ENCODE measurements around the gene B3GALT4.

Gene B3GALT4

DNA sequence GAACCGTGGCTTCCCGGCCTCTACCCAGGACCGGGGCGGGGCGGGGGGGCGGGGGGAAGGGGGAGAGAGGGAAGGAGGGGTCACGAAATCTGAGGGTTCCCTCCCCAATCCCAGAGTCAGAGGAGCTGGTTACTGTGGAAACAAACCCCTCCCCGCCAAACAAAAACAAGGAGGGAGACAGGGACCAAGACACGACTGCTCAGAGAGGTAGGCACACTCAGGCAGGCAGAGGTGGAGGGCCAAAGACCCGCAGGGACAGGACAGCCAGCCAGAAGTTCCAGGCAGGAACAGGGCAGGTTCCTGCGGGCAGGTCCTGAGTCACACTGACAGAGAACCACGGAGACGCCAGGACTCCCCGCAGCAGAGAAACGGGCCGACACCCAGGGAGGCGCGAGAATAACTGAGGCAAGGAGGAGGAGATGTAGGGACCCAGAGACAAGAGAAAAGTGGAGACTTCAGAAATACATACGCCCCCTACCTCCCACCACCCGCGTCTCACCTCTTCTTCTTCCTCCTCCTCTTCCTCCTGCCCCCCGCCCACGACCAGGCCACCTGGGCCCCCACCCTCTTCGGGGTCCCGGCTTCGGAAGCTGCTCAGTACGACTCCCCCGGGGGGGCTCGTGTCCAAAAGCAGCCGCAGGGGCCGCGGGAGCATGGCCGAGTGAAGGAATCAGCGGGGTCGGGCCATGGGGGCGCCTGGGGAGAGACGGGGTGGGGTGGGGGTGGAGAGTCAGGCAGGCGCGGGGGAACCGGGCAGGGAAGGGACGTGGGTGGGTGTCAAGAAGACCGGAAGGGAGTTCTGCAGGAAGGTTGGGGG lies 21.2 kb downstream of the B3GALT4 start (continued):
- TF ChIP-seq, protein P1, sequence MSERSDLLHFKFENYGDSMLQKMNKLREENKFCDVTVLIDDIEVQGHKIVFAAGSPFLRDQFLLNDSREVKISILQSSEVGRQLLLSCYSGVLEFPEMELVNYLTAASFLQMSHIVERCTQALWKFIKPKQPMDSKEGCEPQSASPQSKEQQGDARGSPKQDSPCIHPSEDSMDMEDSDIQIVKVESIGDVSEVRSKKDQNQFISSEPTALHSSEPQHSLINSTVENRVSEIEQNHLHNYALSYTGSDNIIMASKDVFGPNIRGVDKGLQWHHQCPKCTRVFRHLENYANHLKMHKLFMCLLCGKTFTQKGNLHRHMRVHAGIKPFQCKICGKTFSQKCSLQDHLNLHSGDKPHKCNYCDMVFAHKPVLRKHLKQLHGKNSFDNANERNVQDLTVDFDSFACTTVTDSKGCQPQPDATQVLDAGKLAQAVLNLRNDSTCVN (tag by site-specific recombination; optimal IDR thresholded peaks at IDR 0.05), result no peak
- TF ChIP-seq ZNF184 (tag by site-specific recombination; IDR thresholded peaks at IDR 0.05), result no peak
- TF ChIP-seq, protein P2, sequence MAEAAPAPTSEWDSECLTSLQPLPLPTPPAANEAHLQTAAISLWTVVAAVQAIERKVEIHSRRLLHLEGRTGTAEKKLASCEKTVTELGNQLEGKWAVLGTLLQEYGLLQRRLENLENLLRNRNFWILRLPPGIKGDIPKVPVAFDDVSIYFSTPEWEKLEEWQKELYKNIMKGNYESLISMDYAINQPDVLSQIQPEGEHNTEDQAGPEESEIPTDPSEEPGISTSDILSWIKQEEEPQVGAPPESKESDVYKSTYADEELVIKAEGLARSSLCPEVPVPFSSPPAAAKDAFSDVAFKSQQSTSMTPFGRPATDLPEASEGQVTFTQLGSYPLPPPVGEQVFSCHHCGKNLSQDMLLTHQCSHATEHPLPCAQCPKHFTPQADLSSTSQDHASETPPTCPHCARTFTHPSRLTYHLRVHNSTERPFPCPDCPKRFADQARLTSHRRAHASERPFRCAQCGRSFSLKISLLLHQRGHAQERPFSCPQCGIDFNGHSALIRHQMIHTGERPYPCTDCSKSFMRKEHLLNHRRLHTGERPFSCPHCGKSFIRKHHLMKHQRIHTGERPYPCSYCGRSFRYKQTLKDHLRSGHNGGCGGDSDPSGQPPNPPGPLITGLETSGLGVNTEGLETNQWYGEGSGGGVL (tag by site-specific recombination; IDR thresholded peaks at IDR 0.05), result peak; percentile 77
- TF ChIP-seq, protein P3, sequence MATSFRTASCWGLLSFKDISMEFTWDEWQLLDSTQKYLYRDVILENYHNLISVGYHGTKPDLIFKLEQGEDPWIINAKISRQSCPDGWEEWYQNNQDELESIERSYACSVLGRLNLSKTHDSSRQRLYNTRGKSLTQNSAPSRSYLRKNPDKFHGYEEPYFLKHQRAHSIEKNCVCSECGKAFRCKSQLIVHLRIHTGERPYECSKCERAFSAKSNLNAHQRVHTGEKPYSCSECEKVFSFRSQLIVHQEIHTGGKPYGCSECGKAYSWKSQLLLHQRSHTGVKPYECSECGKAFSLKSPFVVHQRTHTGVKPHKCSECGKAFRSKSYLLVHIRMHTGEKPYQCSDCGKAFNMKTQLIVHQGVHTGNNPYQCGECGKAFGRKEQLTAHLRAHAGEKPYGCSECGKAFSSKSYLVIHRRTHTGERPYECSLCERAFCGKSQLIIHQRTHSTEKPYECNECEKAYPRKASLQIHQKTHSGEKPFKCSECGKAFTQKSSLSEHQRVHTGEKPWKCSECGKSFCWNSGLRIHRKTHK (tag by site-specific recombination; IDR thresholded peaks at IDR 0.05), result no peak
- TF ChIP-seq ZNF239 (tag by site-specific recombination; IDR thresholded peaks at IDR 0.05), result no peak
- TF ChIP-seq KLF10 (tag by site-specific recombination; IDR thresholded peaks at IDR 0.05), result no peak
- TF ChIP-seq ZNF843 (tag by site-specific recombination; IDR thresholded peaks at IDR 0.05), result no peak
- TF ChIP-seq ZNF223 (tag by site-specific recombination; IDR thresholded peaks at IDR 0.05), result no peak
- no peak for TF ChIP-seq ZNF510 (tag by site-specific recombination; IDR thresholded peaks at IDR 0.05; ENCODE audit: insufficient replicate concordance)
- no peak for TF ChIP-seq MEIS1 (CRISPR knock-in tag; IDR thresholded peaks at IDR 0.05; ENCODE audit: borderline replicate concordance)
- TF ChIP-seq, protein P4, sequence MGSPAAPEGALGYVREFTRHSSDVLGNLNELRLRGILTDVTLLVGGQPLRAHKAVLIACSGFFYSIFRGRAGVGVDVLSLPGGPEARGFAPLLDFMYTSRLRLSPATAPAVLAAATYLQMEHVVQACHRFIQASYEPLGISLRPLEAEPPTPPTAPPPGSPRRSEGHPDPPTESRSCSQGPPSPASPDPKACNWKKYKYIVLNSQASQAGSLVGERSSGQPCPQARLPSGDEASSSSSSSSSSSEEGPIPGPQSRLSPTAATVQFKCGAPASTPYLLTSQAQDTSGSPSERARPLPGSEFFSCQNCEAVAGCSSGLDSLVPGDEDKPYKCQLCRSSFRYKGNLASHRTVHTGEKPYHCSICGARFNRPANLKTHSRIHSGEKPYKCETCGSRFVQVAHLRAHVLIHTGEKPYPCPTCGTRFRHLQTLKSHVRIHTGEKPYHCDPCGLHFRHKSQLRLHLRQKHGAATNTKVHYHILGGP (tag by site-specific recombination; IDR thresholded peaks at IDR 0.05), result no peak
- TF ChIP-seq PRDM1 (tag by site-specific recombination; IDR thresholded peaks at IDR 0.05), result no peak
- TF ChIP-seq, protein P5, sequence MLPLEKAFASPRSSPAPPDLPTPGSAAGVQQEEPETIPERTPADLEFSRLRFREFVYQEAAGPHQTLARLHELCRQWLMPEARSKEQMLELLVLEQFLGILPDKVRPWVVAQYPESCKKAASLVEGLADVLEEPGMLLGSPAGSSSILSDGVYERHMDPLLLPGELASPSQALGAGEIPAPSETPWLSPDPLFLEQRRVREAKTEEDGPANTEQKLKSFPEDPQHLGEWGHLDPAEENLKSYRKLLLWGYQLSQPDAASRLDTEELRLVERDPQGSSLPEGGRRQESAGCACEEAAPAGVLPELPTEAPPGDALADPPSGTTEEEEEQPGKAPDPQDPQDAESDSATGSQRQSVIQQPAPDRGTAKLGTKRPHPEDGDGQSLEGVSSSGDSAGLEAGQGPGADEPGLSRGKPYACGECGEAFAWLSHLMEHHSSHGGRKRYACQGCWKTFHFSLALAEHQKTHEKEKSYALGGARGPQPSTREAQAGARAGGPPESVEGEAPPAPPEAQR (tag by site-specific recombination; IDR thresholded peaks at IDR 0.05), result no peak
- 0 out of 2 replicates have a peak, but pooled peaks have one; percentile 20 for TF ChIP-seq ZFP37 (tag by site-specific recombination; IDR thresholded peaks at IDR 0.05)
- no peak for TF ChIP-seq ZNF138 (tag by site-specific recombination; IDR thresholded peaks at IDR 0.05; ENCODE audit: borderline replicate concordance)
- no peak for TF ChIP-seq ZNF558 (tag by site-specific recombination; IDR thresholded peaks at IDR 0.05)
- no peak for TF ChIP-seq ZNF274 (IDR thresholded peaks at IDR 0.05; ENCODE audit: low read length)
- no peak for TF ChIP-seq ZNF274 (tag by site-specific recombination; IDR thresholded peaks at IDR 0.05; ENCODE audit: borderline replicate concordance)
- no peak for TF ChIP-seq OVOL3 (tag by site-specific recombination; IDR thresholded peaks at IDR 0.05)
- TF ChIP-seq, protein P6, sequence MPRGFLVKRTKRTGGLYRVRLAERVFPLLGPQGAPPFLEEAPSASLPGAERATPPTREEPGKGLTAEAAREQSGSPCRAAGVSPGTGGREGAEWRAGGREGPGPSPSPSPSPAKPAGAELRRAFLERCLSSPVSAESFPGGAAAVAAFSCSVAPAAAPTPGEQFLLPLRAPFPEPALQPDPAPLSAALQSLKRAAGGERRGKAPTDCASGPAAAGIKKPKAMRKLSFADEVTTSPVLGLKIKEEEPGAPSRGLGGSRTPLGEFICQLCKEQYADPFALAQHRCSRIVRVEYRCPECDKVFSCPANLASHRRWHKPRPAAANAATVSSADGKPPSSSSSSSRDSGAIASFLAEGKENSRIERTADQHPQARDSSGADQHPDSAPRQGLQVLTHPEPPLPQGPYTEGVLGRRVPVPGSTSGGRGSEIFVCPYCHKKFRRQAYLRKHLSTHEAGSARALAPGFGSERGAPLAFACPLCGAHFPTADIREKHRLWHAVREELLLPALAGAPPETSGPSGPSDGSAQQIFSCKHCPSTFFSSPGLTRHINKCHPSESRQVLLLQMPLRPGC (tag by site-specific recombination; IDR thresholded peaks at IDR 0.05), result no peak
- TF ChIP-seq ZNF629 (tag by site-specific recombination; IDR thresholded peaks at IDR 0.05), result no peak
- TF ChIP-seq GFI1B (tag by site-specific recombination; IDR thresholded peaks at IDR 0.05), result no peak
- TF ChIP-seq ZNF324 (tag by site-specific recombination; IDR thresholded peaks at IDR 0.05), result no peak
- TF ChIP-seq ZNF112 (tag by site-specific recombination; IDR thresholded peaks at IDR 0.05), result no peak
- TF ChIP-seq ZNF555 (tag by site-specific recombination; conservative IDR thresholded peaks at IDR 0.05), result no peak
- no peak for TF ChIP-seq ZSCAN16 (tag by site-specific recombination; IDR thresholded peaks at IDR 0.05)
- peak; percentile 35; the same call in 1 of the 2 replicates for TF ChIP-seq ZBTB17 (tag by site-specific recombination; IDR thresholded peaks at IDR 0.05)
- TF ChIP-seq ZNF302 (tag by site-specific recombination; IDR thresholded peaks at IDR 0.05; ENCODE audit: low read depth), result no peak
- no peak for TF ChIP-seq ZNF37A (tag by site-specific recombination; IDR thresholded peaks at IDR 0.05)
- TF ChIP-seq ZNF155 (tag by site-specific recombination; IDR thresholded peaks at IDR 0.05), result no peak
- TF ChIP-seq ZNF776 (tag by site-specific recombination; IDR thresholded peaks at IDR 0.05; ENCODE audit: borderline replicate concordance), result no peak
